Gastroesophageal sphincter (tissue), 3 donors: ENCODE data around the gene TAS1R3.

Experiments
- CTCF ChIP-seq, 4 experiments: fragments of 200-600 bp in 2 of 4; fragments of 450-650 bp in 2 of 4; sonication (generic) in 1 of 4; IDR thresholded peaks; one replicate each; pipeline ENCODE4 v1.5.1; 2017 to 2019; ENCODE audit warnings: antibody characterized with exemption in 4 of 4, mild to moderate bottlenecking in 2 of 4, moderate library complexity in 2 of 4
- EP300 ChIP-seq: sonication (generic); formaldehyde crosslinking; IDR thresholded peaks from one replicate; pipeline ENCODE4 v1.6.1; 2017; ENCODE audit warnings: antibody characterized with exemption, mild to moderate bottlenecking
- POLR2A ChIP-seq, 2 donors: fragments of 450-650 bp; IDR thresholded peaks; one replicate each; pipeline ENCODE4 v1.6.1; 2017; ENCODE audit warnings: antibody characterized with exemption in 2 of 2, mild to moderate bottlenecking in 2 of 2, moderate library complexity in 1 of 2
- POLR2AphosphoS5 ChIP-seq: sonication (generic); formaldehyde crosslinking; IDR thresholded peaks from one replicate; pipeline ENCODE4 v1.6.1; 2017; ENCODE audit warnings: antibody characterized with exemption

GRCh38 chr1:1373051-1373814 is 42.2 kb downstream of the TAS1R3 start:
- TF ChIP-seq POLR2AphosphoS5, result no peak
- no peak for TF ChIP-seq CTCF (IDR thresholded peaks at IDR 0.05)
- no peak for TF ChIP-seq EP300
- TF ChIP-seq POLR2A (IDR thresholded peaks at IDR 0.05), result no peak
